Measurements from ENCODE around the gene ASIP.

The ASIP gene

DNA sequence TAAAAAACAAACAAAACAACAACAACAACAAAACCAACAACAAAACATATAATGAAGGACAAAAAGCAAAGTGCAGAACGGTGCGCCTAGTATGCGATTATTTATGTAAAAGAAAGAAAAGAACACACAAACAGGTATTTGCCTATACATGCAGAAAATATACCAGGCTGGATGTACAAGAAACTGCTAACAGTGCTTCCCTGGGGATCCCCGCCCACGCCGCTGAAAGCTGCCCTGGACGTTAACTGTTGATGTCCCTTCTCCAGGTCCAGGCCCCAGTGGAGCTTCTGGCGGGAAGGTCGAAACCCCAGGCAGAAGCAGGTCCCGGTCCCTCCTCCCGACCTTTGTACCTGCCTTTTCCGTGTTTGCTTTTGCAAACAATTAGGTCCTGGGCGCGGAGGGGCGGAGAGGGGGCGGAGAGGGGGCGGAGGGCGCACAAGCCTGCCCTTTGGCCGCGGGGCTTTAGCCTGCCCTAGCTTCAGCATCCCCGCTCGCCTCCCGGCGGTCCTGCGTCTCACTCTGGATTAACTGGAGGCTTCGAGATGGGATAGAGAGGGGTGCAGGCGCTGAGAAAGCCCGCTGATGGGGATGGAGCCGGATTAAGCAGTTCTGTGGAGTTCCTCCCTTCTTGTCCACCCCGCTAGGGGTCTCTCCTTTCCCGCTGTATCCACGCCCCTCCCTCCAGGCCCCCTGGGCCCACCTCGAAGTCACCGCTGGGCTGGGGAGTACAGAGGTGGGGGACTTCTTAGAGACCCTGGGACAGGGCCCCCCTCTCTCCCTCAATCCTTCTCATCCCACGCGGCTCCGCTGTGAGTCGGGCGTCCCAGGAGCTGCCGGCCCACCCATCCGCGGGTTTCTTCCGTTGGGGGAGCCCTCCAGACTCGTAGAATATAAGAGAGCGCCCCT is 70.1 kb downstream of the ASIP start:
- Histone ChIP-seq H3K4me3 (ENCODE audit: low read depth, low read length) (peak overlapping the region; percentile 55), H3K4me1 (ENCODE audit: control insufficient read depth, insufficient read depth, low read length) (peaks cover 7% of the 10 kb centered on the region; the same call in 1 of the 2 replicates), H3K9me3 (ENCODE audit: control insufficient read depth, insufficient read depth, low read depth, low read length) (no peaks in the 10 kb centered on the region), H3K36me3 (ENCODE audit: control insufficient read depth, insufficient read depth, low read length) (no peaks in the 10 kb centered on the region), H3K27ac (ENCODE audit: low read depth, low read length) (no peak overlapping the region), H3K9ac (ENCODE audit: low read length) (no peak overlapping the region), H3K27me3 (ENCODE audit: control insufficient read depth, insufficient read depth, low read length) (peaks cover 29% of the 10 kb centered on the region)

GRCh38 chr20:34312024-34312460 is 70.8 kb downstream of the ASIP start:
- H3K27ac ChIP-seq (ENCODE audit: low read depth, low read length), result no peak overlapping the region
- H3K9me3 ChIP-seq (ENCODE audit: control insufficient read depth, insufficient read depth, low read depth, low read length), result no peaks in the 10 kb centered on the region
- H3K36me3 ChIP-seq (ENCODE audit: control insufficient read depth, insufficient read depth, low read length), result no peaks in the 10 kb centered on the region
- H3K27me3 ChIP-seq (ENCODE audit: control insufficient read depth, insufficient read depth, low read length), result peaks cover 29% of the 10 kb centered on the region
- peak overlapping the region; percentile 55 for H3K4me3 ChIP-seq (ENCODE audit: low read depth, low read length)
- no peak overlapping the region for H3K9ac ChIP-seq (ENCODE audit: low read length)
- H3K4me1 ChIP-seq (ENCODE audit: control insufficient read depth, insufficient read depth, low read length), result peaks cover 7% of the 10 kb centered on the region; the same call in 1 of the 2 replicates

- H3K4me3 ChIP-seq (ENCODE audit: low read depth, low read length), result peak overlapping the region; percentile 55
- no peak overlapping the region for H3K9ac ChIP-seq (ENCODE audit: low read length)
- peaks cover 29% of the 10 kb centered on the region for H3K27me3 ChIP-seq (ENCODE audit: control insufficient read depth, insufficient read depth, low read length)
- no peaks in the 10 kb centered on the region for H3K9me3 ChIP-seq (ENCODE audit: control insufficient read depth, insufficient read depth, low read depth, low read length)
- no peaks in the 10 kb centered on the region for H3K36me3 ChIP-seq (ENCODE audit: control insufficient read depth, insufficient read depth, low read length)
- H3K4me1 ChIP-seq (ENCODE audit: control insufficient read depth, insufficient read depth, low read length), result peaks cover 7% of the 10 kb centered on the region; the same call in 1 of the 2 replicates
- H3K27ac ChIP-seq (ENCODE audit: low read depth, low read length), result no peak overlapping the region
Measured at GRCh38 chr20:34312544-34313217, 71.5 kb downstream of the ASIP start.

DNA sequence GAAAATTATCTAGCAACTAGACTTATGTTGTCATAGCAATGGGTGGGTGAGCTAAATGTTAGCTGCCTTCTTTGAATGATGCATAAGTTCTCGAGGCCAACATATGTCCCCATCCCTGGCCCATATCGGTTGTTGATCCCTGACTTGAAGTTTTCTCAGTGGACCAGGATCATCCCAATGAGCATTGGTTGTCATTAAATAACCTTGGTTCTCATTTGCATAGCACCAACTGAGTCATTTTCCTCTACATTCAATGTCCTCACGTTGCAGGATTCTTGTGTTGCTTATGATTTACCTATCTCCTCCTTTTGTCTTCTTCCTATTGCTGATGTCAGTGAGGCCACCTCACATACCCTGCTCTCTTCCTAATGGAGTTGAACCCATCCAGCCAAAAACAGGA is 74.0 kb downstream of the ASIP start:
- Histone ChIP-seq H3K27ac (ENCODE audit: low read depth, low read length) (no peak overlapping the region), H3K36me3 (ENCODE audit: control insufficient read depth, insufficient read depth, low read length) (no peaks in the 10 kb centered on the region), H3K9me3 (ENCODE audit: control insufficient read depth, insufficient read depth, low read depth, low read length) (no peaks in the 10 kb centered on the region), H3K9ac (ENCODE audit: low read length) (no peak overlapping the region), H3K4me3 (ENCODE audit: low read depth, low read length) (no peak overlapping the region), H3K4me1 (ENCODE audit: control insufficient read depth, insufficient read depth, low read length) (peaks cover 22% of the 10 kb centered on the region), H3K27me3 (ENCODE audit: control insufficient read depth, insufficient read depth, low read length) (peaks cover 22% of the 10 kb centered on the region)

DNA sequence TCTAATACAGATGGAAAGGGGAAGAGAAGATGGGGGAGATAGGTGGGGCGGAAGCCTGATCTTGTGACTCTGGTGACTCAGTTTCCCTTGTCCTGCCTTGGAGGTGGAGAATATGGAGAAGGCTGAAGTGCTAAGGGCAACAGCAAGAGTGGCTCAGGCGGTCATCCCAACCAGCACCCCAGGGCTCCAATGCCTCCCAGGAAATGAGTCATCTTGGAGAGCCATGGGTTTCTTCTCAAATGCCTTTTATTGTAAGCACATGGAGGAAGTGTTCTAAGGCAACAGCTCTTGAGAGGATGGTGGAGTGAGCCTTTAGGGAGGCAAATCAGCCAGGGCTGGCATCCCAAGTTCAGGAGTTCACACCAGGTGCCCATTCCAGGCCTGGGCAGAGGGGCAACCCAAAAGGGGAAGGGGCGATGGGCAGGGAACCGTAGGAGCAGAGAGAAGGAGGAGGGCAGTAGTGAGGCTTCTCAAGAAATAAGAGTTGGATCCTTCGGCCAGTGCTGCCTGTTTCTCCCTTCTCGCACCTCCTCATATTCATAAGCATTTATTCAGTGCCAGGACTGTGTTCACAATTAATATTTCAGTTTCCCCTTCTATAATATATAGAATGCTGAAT is 75.1 kb downstream of the ASIP start:
- H3K27ac ChIP-seq (ENCODE audit: low read depth, low read length), result no peak overlapping the region
- H3K9ac ChIP-seq (ENCODE audit: low read length), result no peak overlapping the region
- no peaks in the 10 kb centered on the region for H3K9me3 ChIP-seq (ENCODE audit: control insufficient read depth, insufficient read depth, low read depth, low read length)
- H3K36me3 ChIP-seq (ENCODE audit: control insufficient read depth, insufficient read depth, low read length), result no peaks in the 10 kb centered on the region
- no peak overlapping the region for H3K4me3 ChIP-seq (ENCODE audit: low read depth, low read length)
- H3K4me1 ChIP-seq (ENCODE audit: control insufficient read depth, insufficient read depth, low read length), result peaks cover 20% of the 10 kb centered on the region
- peaks cover 12% of the 10 kb centered on the region for H3K27me3 ChIP-seq (ENCODE audit: control insufficient read depth, insufficient read depth, low read length)

All from HUES6 (cell line).